H1 (cell line): ENCODE data around the gene CCS. TPM values are rescaled to one million over a fixed set of nuclear protein-coding genes. Genes with fewer than 3 reads are reported as not detected.

Source experiments
- HDAC6 ChIP-seq: IDR thresholded peaks from one replicate; pipeline ENCODE4 v1.7.1; 2012; ENCODE audit warnings: low read depth, mild to moderate bottlenecking, inconsistent platforms, low read length, moderate library complexity
- PHF8 ChIP-seq: fragments of 200-600 bp; sonication (generic); conservative IDR thresholded peaks from 2 replicates; pipeline ENCODE4 v1.7.1; 2012; ENCODE audit warnings: low read depth, mild to moderate bottlenecking, inconsistent platforms, low read length, moderate library complexity
- SAP30 ChIP-seq: fragments of 300-600 bp; sonication (generic); IDR thresholded peaks from 2 replicates; pipeline ENCODE4 v1.7.1; 2012; ENCODE audit warnings: low read length, moderate library complexity, mild to moderate bottlenecking, inconsistent platforms; ENCODE audit not compliant: insufficient read depth, insufficient replicate concordance
- SIX5 ChIP-seq: IDR thresholded peaks from 2 replicates; pipeline ENCODE4 v1.6.1; 2011; ENCODE audit warnings: mild to moderate bottlenecking, low read depth, low read length
- SUZ12 ChIP-seq: fragments of 200-600 bp; sonication (generic); IDR thresholded peaks from 2 replicates; pipeline ENCODE4 v1.6.1; 2012; ENCODE audit warnings: mild to moderate bottlenecking, inconsistent platforms, low read length, moderate library complexity, mixed read lengths
- USF2 ChIP-seq: IDR thresholded peaks from 2 replicates; pipeline ENCODE4 v1.6.1; 2011; ENCODE audit warnings: low read length, improper control_type of control experiment
- polyA plus RNA-seq, 7 experiments: library from polyadenylated mRNA; depleted of rRNA in 3 of 7; stranded (reverse) in 5 of 7; unstranded in 2 of 7; fragments of >200 nt in 5 of 7; fragments of 200-250 nt in 2 of 7; gene quantifications; 1 replicate in 5 of 7; 2 replicates in 1 of 7; 4 replicates in 1 of 7; pipeline versions ENCODE4 v1.2.1 to v1.2.3, GENCODE V29; 2011 to 2013; ENCODE audit warnings: missing spikeins in 2 of 7, mixed read lengths in 2 of 7
- total RNA-seq: library from RNA; stranded (reverse); fragmentation: NEBNext Ultra II Directional; extraction: Animal tissue kit (Norgen Biotek cat#: 25700); gene quantifications from 2 replicates; pipeline ENCODE4 v1.2.1, GENCODE V29; 2021

Gene CCS
- total and polyA plus RNA-seq, 2 of the 8 experiments (the other 6 are each of a cell fraction or from before 2014, with no cell fraction given) = 37.1 to 37.7 TPM

- no peak for TF ChIP-seq SIX5
- TF ChIP-seq PHF8 = no peak
- TF ChIP-seq HDAC6 = no peak
- TF ChIP-seq SAP30 = no peak
- no peak for TF ChIP-seq USF2
- no peak for TF ChIP-seq SUZ12
- TF ChIP-seq, all 59 proteins: peak for 0
These were observed 17.0 kb downstream of the CCS start (continued) for GRCh38 chr11:66609721-66610617.
